HG02759 (cell line): ENCODE results near the gene DOCK3.
"Not testable (repeated sequence)": the region's sequence is repeated elsewhere in the genome, so short reads cannot be mapped to it uniquely, and the experiment has no call there.

Experiments
- ATAC-seq: cut with Tn5 transposase; IDR thresholded peaks from one replicate; pipeline ENCODE4 v1.9.1; 2021; ENCODE audit warnings: mild to moderate bottlenecking, moderate library complexity; ENCODE audit not compliant: unreplicated experiment

Gene DOCK3

GRCh38 chr3:51354172-51354571 lies 679.4 kb downstream of the DOCK3 start:
- ATAC-seq = no peak

DNA sequence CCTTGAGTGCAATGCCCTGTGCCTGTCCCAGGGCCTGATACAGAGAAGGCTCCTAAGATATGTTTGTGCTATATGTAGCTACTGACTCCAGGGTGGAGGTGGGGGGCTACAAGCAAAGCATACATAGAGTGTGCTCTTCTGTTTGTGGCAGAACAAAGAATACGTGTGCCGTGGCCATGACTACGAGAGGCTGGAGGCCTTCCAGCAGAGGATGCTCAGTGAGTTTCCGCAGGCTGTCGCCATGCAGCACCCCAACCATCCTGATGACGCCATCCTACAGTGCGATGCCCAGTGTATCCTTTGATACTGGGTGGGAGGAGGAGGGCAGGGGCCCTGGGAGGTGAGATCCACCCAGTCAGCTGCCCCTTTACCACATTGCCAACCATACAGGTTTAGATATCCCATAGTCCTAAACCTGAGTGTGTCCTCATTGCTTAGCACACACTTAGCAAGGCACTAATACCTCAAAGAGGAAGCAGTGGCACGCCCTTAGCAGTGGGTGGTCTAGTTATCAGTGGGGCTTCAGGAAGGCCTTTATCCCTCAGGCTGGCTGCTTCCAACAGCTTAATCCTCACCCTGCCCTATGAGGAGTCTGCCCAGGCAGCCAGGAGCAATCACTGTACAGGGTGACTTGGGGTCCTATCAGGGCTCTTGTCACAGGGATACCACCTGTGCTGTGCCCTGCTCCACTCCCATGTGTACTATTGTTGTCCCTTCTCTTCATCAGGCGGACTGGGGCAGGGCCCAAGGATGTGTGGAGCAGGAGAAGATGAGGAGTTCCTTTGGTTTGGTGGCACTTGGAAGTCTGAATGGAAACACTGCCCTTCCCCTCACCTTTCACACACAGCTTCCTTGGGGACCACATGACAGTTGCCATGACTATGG lies 680.2 kb downstream of the DOCK3 start:
- ATAC-seq = no peak

GRCh38 chr3:51355891-51356578 lies 681.3 kb downstream of the DOCK3 start:
- ATAC-seq = no peak

- ATAC-seq = no peak
These were observed 683.1 kb downstream of the DOCK3 start for GRCh38 chr3:51357856-51358255.

GRCh38 chr3:51358981-51359380 lies 684.3 kb downstream of the DOCK3 start:
- no peak for ATAC-seq

GRCh38 chr3:51360806-51361205 lies 686.1 kb downstream of the DOCK3 start:
- no peak for ATAC-seq

DNA sequence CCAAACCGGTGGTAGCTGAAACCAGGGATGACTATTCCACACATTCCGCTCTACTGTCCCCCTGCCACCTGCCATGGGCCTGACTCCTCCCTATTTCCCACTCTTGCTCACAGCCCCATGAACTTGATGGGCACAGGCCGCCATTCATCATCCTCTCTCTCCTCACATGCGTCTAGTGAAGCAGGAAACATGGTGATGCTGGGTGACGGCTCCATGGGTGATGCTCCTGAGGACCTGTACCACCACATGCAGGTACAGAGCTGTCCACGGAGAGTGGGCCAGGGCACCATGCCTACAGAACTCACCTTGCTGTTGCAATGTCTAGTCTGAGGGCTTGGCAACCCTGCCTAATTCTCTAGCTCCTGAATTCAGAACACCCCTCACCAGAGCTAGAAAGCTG lies 687.0 kb downstream of the DOCK3 start:
- no peak for ATAC-seq

DNA sequence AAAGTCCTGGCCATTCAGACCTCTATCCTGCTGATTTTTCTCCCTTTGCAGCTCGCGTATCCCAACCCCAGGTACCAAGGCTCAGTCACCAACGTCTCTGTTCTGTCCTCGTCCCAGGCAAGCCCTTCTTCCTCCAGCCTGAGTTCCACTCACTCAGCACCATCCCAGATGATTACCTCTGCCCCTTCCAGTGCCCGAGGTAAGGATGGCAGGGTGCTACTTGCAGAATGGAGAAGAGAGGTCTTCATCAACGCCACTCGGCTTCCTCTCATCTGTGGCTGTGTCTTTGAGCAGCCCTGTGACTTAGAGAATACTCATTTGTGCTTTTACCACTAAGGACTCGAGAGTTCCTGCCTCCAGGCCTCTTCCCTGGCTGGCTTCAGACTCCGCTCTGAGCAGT lies 687.7 kb downstream of the DOCK3 start:
- ATAC-seq = no peak

GRCh38 chr3:51368276-51368675 lies 693.5 kb downstream of the DOCK3 start:
- not testable (repeated sequence) for ATAC-seq

DNA sequence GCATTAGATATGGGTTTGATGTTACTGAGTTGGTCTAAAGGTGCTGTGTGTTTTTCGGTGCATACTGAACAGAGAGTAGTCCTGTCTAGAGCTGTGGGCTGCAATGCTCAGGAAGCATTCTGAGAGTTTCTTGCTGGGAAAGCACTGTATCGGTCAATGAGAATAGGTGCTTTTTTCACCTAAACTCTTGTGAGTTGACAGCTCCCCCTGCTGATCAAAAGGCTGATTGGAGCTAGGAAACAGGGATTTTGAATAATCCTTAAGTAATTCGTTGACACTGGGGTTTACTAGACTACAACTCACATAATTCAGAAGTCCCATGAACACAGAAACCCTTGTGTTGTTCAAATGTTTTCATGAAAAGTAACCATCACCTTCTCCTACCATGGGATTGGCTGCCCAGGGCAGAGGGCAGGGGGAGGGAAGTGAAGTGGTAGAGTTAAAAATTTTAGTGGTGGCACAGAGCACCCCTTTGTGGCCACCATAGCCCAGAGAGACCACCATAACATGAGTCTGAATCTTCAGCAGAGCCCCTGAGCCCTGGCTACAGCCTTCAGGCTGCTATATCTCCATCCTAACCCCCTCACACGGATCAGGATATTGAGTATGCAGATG lies 697.3 kb downstream of the DOCK3 start:
- no peak for ATAC-seq

- ATAC-seq = no peak
These were observed 699.1 kb downstream of the DOCK3 start for GRCh38 chr3:51373658-51374421.

DNA sequence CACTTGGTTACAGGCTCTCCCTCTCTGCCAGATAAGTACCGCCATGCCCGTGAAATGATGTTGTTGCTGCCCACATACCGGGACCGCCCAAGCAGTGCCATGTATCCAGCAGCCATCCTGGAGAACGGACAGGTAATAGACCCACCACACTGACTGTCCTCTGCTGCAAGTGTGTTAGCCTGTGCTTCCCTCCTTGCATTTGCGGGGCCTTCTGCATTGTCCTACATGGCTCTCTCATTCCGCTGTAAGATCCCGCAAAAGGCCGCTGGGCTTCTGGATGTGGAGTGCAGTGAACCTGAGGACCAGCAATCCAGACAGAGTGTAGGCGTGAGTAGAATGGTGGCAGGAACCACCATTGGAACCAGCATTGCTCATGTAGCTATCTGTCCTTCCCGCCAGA lies 699.7 kb downstream of the DOCK3 start:
- no peak for ATAC-seq

DNA sequence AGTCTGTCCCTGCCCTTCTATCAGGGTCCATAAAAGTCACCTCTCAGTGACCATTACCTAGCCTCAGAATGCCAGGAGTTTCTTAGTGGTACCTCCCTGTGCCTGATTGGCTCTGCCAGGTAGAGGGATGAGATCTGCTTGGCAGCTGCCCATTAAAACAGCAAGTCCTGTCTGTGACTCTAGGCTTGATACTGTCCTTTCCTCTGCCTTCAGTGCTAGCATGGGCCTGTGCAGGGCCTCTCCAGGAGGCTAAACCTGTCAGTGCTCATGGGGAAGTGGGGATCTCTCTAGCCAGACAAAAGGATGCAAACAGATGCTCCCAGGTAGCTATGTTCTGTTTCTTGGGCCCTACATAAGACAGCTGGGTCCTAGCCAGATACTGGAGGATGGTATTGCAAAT lies 700.4 kb downstream of the DOCK3 start:
- ATAC-seq = no peak

GRCh38 chr3:51375571-51375970 lies 700.8 kb downstream of the DOCK3 start:
- no peak for ATAC-seq

DNA sequence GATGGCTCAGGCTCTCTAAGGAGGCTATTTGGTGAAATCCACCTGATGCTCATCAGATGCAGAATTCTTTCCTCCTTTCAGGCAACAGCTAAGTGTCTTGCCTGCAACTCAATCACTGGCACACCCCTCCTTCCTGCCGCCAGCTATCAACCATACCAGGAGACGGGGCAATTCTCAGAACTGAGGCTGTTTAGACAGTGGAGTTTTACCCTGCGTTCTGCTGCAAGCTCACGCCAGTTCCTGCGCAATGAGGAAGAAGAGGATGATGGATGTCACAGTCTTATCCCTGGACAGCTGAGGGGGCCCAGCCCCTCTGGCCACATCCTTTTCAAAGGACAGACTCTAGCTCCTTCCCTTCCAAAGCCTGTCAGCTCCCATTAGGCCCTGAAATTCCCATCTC lies 703.3 kb downstream of the DOCK3 start:
- ATAC-seq = no peak

- ATAC-seq = no peak
These were observed 704.0 kb downstream of the DOCK3 start for GRCh38 chr3:51378726-51379125.

DNA sequence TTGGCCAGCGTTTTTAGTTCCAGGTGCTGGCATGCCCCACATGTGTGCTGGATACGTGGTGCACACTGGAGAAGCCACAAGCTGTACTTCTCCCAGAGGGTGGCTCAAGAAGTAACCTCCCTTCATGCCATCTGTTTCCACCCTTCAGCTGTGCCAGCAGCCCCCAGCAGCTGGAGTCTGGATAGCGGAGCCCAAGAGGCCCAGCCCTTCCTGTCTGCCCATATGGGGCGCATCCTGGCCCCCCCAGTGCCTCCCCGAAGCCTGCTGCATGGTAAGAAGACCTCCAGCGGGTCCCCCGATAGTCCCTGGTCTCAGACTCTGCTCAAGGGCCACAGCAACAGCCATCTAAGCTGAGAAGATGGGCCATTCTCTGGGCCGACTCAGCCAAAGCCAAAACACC lies 704.6 kb downstream of the DOCK3 start:
- no peak for ATAC-seq

DNA sequence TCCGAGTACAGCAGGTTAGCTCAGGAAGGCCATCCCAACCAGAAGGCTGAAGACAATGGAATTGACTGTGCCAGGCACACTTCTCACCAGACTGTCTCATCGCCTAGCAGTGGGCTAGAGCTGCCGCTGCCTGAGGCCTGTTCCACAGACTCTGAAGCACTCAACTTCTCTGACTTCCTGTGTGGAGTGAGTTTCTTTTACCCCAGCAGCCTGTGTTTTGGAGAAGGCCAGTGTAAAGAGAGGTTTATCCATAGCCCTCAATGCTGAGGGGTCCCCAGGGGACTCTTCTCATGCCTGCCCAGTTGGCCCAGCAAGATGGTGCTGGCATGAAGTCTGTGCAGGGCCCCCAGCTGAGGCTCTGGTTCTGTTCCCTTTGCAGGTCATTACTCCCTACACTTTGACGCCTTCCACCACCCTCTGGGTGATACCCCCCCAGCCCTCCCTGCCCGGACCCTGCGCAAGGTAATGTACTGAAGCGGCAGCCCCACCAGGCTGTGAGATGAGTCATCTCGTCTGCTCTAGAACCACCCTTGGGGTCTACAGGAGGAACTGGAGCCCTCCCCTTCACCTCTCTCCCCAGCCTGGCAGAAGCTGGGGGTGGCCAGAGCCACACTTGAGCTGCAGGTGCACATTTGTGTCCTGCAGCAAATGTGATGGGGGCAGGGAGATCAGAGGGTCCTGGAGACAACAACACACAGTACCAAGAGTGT lies 705.2 kb downstream of the DOCK3 start:
- no peak for ATAC-seq

- ATAC-seq = no peak
These were observed 706.0 kb downstream of the DOCK3 start for GRCh38 chr3:51380601-51381332.

DNA sequence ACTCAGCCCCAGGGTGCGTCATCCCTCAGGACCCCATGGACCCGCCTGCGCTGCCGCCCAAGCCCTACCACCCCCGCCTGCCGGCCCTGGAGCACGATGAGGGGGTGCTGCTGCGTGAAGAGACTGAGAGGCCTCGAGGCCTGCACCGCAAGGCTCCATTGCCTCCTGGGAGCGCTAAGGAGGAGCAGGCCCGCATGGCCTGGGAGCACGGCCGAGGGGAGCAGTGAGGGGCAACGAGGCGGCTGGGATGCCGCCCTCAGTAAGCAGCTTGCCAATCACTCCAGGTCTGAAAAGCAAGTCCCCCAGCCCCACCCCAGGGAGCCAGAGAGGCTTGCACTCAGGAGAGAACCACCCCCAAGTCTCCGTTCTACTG lies 706.6 kb downstream of the DOCK3 start:
- no peak for ATAC-seq
